K562 (cell line): ENCODE measurements around the gene TMEM63C. TPM values are rescaled to one million over a fixed set of nuclear protein-coding genes. Genes with fewer than 3 reads are reported as not detected.

Experiments used
- CBFB ChIP-seq: sonication (generic); formaldehyde crosslinking; IDR thresholded peaks from 2 replicates; pipeline ENCODE4 v1.4.0; 2020; ENCODE audit warnings: mild to moderate bottlenecking, missing genetic modification reagents
- E4F1 ChIP-seq: fragments of 250-450 bp; sonication (Bioruptor Pico); IDR thresholded peaks from 2 replicates; pipeline ENCODE4 v1.5.0; 2021; ENCODE audit warnings: mild to moderate bottlenecking, borderline replicate concordance
- FOSL1 ChIP-seq: fragments of 200-800 bp; sonication (Bioruptor generic); conservative IDR thresholded peaks from 2 replicates; pipeline ENCODE4 v1.6.1; 2016; ENCODE audit warnings: missing genetic modification characterization, missing compliant biosample characterization
- HDAC6 ChIP-seq: IDR thresholded peaks from 2 replicates; pipeline ENCODE4 v1.6.1; 2012; ENCODE audit warnings: low read depth, mild to moderate bottlenecking, control low read depth, inconsistent platforms, low read length, moderate library complexity
- HOMEZ ChIP-seq: fragments of 250-450 bp; sonication (Bioruptor Pico); IDR thresholded peaks from 2 replicates; pipeline ENCODE4 v1.4.0; 2020; ENCODE audit warnings: mild to moderate bottlenecking, moderate library complexity
- KAT8 ChIP-seq: fragments of 450-650 bp; IDR thresholded peaks from 2 replicates; pipeline ENCODE4 v1.6.1; 2016; ENCODE audit warnings: low read depth, mild to moderate bottlenecking
- MAFF ChIP-seq: IDR thresholded peaks from 2 replicates; pipeline ENCODE4 v1.6.1; 2012; ENCODE audit warnings: low read length, improper control_type of control experiment
- PCBP2 ChIP-seq: fragments of 200-400 bp; formaldehyde crosslinking; IDR thresholded peaks from 2 replicates; pipeline ENCODE4 v1.6.1; 2018; ENCODE audit warnings: low read length, low read depth, mild to moderate bottlenecking, moderate library complexity; ENCODE audit not compliant: poor library complexity, severe bottlenecking
- PHB2 ChIP-seq: fragments of 450-650 bp; IDR thresholded peaks from 2 replicates; pipeline ENCODE4 v1.6.1; 2017; ENCODE audit warnings: low read depth
- POU5F1 ChIP-seq: fragments of 150-350 bp; IDR thresholded peaks from 2 replicates; pipeline ENCODE4 v1.6.1; 2014; ENCODE audit warnings: borderline replicate concordance, low read length, low read depth, mild to moderate bottlenecking; ENCODE audit not compliant: partially characterized antibody
- REST ChIP-seq, 2 experiments: fragments of 450-650 bp; formaldehyde crosslinking in 1 of 2; IDR thresholded peaks; 2 replicates each; pipeline versions ENCODE4 v1.4.0 to v1.6.1; 2014 to 2020; ENCODE audit warnings: mild to moderate bottlenecking in 2 of 2, borderline replicate concordance in 1 of 2, low read depth in 1 of 2
- TEAD2 ChIP-seq: fragments of 450-650 bp; IDR thresholded peaks from 2 replicates; pipeline ENCODE4 v1.6.1; 2016; ENCODE audit warnings: missing genetic modification characterization, control low read depth, missing compliant biosample characterization
- TSC22D4 ChIP-seq: fragments of 450-650 bp; IDR thresholded peaks from 2 replicates; pipeline ENCODE4 v1.6.1; 2016; ENCODE audit warnings: missing genetic modification characterization, missing biosample characterization, control low read depth
- ZBTB17 ChIP-seq: fragments of 450-650 bp; formaldehyde crosslinking; IDR thresholded peaks from 2 replicates; pipeline ENCODE4 v1.4.0; 2020; ENCODE audit warnings: mild to moderate bottlenecking
- ZNF23 ChIP-seq: fragments of 250-450 bp; sonication (Bioruptor Pico); IDR thresholded peaks from 2 replicates; pipeline ENCODE4 v1.4.0; 2020; ENCODE audit warnings: mild to moderate bottlenecking
- polyA plus RNA-seq, 8 experiments: library from polyadenylated mRNA; depleted of rRNA in 4 of 8; stranded (reverse) in 5 of 8; unstranded in 3 of 8; fragments of >200 nt; fragmentation: Nextera tagmentation in 2 of 8; fragmentation: Illumina TruSeq in 1 of 8; extraction: Ambion mirVana in 2 of 8; extraction: Trizol in 1 of 8; gene quantifications; 2 replicates each; pipeline versions ENCODE4 v1.2.1 to v1.2.3, GENCODE V29; 2011 to 2014; ENCODE audit warnings: inconsistent platforms in 1 of 8, missing spikeins in 1 of 8
- total RNA-seq, 7 experiments: library from RNA; depleted of rRNA in 6 of 7; stranded (reverse); fragments of >200 nt in 6 of 7; fragmentation: Illumina TruSeq in 2 of 7; extraction: Trizol in 2 of 7; gene quantifications; 2 replicates each; pipeline versions ENCODE4 v1.2.1 to v1.2.3, GENCODE V29; 2011 to 2021; ENCODE audit warnings: low replicate concordance in 1 of 7

TMEM63C gene
- total and polyA plus RNA-seq, 9 of the 15 experiments (the other 6 are each of a cell fraction or from before 2014, with no cell fraction given), result 0.07 TPM; not detected in 8

GRCh38 chr14:77303417-77304156 is 122.0 kb downstream of the TMEM63C start (continued):
- TF ChIP-seq REST (IDR thresholded peaks at IDR 0.05; ENCODE audit: borderline replicate concordance) (0 out of 2 replicates have a peak, but pooled peaks have one; percentile 8), REST (CRISPR knock-in tag; IDR thresholded peaks at IDR 0.05; ENCODE audit: low read depth) (no peak), FOSL1 (peak; percentile 92), KAT8 (no peak), ZNF23 (CRISPR knock-in tag) (no peak), CBFB (no peak), HDAC6 (no peak), HOMEZ (no peak), E4F1 (no peak), TSC22D4 (tag) (no peak), PHB2 (no peak), PCBP2 (no peak), POU5F1 (no peak), TEAD2 (tag) (no peak), ZBTB17 (no peak), MAFF (peak; percentile 9; the same call in 1 of the 2 replicates)
